ENCODE results near the gene HEATR9.

The HEATR9 gene

GRCh38 chr17:35865412-35866340 lies 3.0 kb downstream of the HEATR9 start:
- H3K9me3 ChIP-seq (ENCODE audit: control insufficient read depth, low read length), result no peaks in the 10 kb centered on the region
- no peak for DNase-seq
- H3K4me3 ChIP-seq (ENCODE audit: insufficient read depth, low read depth, low read length, poor library complexity, severe bottlenecking), result no peak overlapping the region
- H3K36me3 ChIP-seq (ENCODE audit: control insufficient read depth, insufficient read depth, low read length), result no peaks in the 10 kb centered on the region
- no peak overlapping the region for H3K27ac ChIP-seq (ENCODE audit: insufficient read depth, low read length, poor library complexity, severe bottlenecking)
- H3K27me3 ChIP-seq (replicated peaks; ENCODE audit: control insufficient read depth, insufficient read depth, low read length, poor library complexity, severe bottlenecking), result no peaks in the 10 kb centered on the region
- H3K4me1 ChIP-seq (ENCODE audit: control insufficient read depth, insufficient read depth, low read length, poor library complexity, severe bottlenecking), result no peaks in the 10 kb centered on the region

GRCh38 chr17:35864853-35865252 lies 3.8 kb downstream of the HEATR9 start:
- no peaks in the 10 kb centered on the region for H3K36me3 ChIP-seq (ENCODE audit: control insufficient read depth, insufficient read depth, low read length)
- no peak for DNase-seq
- H3K4me3 ChIP-seq (ENCODE audit: insufficient read depth, low read depth, low read length, poor library complexity, severe bottlenecking), result no peak overlapping the region
- H3K9me3 ChIP-seq (ENCODE audit: control insufficient read depth, low read length), result no peaks in the 10 kb centered on the region
- no peaks in the 10 kb centered on the region for H3K27me3 ChIP-seq (replicated peaks; ENCODE audit: control insufficient read depth, insufficient read depth, low read length, poor library complexity, severe bottlenecking)
- no peak overlapping the region for H3K27ac ChIP-seq (ENCODE audit: insufficient read depth, low read length, poor library complexity, severe bottlenecking)
- H3K4me1 ChIP-seq (ENCODE audit: control insufficient read depth, insufficient read depth, low read length, poor library complexity, severe bottlenecking), result no peaks in the 10 kb centered on the region

GRCh38 chr17:35856603-35857002 lies 12.1 kb downstream of the HEATR9 start:
- no peaks in the 10 kb centered on the region for H3K36me3 ChIP-seq (ENCODE audit: control insufficient read depth, insufficient read depth, low read length)
- no peak for DNase-seq
- H3K27ac ChIP-seq (ENCODE audit: insufficient read depth, low read length, poor library complexity, severe bottlenecking), result no peak overlapping the region
- no peaks in the 10 kb centered on the region for H3K27me3 ChIP-seq (replicated peaks; ENCODE audit: control insufficient read depth, insufficient read depth, low read length, poor library complexity, severe bottlenecking)
- no peak overlapping the region for H3K4me3 ChIP-seq (ENCODE audit: insufficient read depth, low read depth, low read length, poor library complexity, severe bottlenecking)
- no peaks in the 10 kb centered on the region for H3K9me3 ChIP-seq (ENCODE audit: control insufficient read depth, low read length)
- no peaks in the 10 kb centered on the region for H3K4me1 ChIP-seq (ENCODE audit: control insufficient read depth, insufficient read depth, low read length, poor library complexity, severe bottlenecking)

- no peak overlapping the region for H3K27ac ChIP-seq (ENCODE audit: insufficient read depth, low read length, poor library complexity, severe bottlenecking)
- H3K4me3 ChIP-seq (ENCODE audit: insufficient read depth, low read depth, low read length, poor library complexity, severe bottlenecking), result no peak overlapping the region
- no peaks in the 10 kb centered on the region for H3K9me3 ChIP-seq (ENCODE audit: control insufficient read depth, low read length)
- H3K4me1 ChIP-seq (ENCODE audit: control insufficient read depth, insufficient read depth, low read length, poor library complexity, severe bottlenecking), result no peaks in the 10 kb centered on the region
- DNase-seq, result no peak
- H3K27me3 ChIP-seq (replicated peaks; ENCODE audit: control insufficient read depth, insufficient read depth, low read length, poor library complexity, severe bottlenecking), result no peaks in the 10 kb centered on the region
- no peaks in the 10 kb centered on the region for H3K36me3 ChIP-seq (ENCODE audit: control insufficient read depth, insufficient read depth, low read length)
These were observed 12.7 kb downstream of the HEATR9 start for GRCh38 chr17:35855965-35856364.

- no peaks in the 10 kb centered on the region for H3K4me1 ChIP-seq (ENCODE audit: control insufficient read depth, insufficient read depth, low read length, poor library complexity, severe bottlenecking)
- no peaks in the 10 kb centered on the region for H3K27me3 ChIP-seq (replicated peaks; ENCODE audit: control insufficient read depth, insufficient read depth, low read length, poor library complexity, severe bottlenecking)
- no peak overlapping the region for H3K27ac ChIP-seq (ENCODE audit: insufficient read depth, low read length, poor library complexity, severe bottlenecking)
- peaks cover 28% of the 10 kb centered on the region for H3K36me3 ChIP-seq (ENCODE audit: control insufficient read depth, insufficient read depth, low read length)
- no peak overlapping the region for H3K4me3 ChIP-seq (ENCODE audit: insufficient read depth, low read depth, low read length, poor library complexity, severe bottlenecking)
- no peaks in the 10 kb centered on the region for H3K9me3 ChIP-seq (ENCODE audit: control insufficient read depth, low read length)
- DNase-seq, result peak; percentile 15 to 37 (median 24)
These were observed 19.0 kb downstream of the HEATR9 start for GRCh38 chr17:35849469-35850348.

GRCh38 chr17:35847633-35848373 lies 20.9 kb downstream of the HEATR9 start:
- H3K4me3 ChIP-seq (ENCODE audit: insufficient read depth, low read depth, low read length, poor library complexity, severe bottlenecking), result no peak overlapping the region

GRCh38 chr17:35847006-35847405 lies 21.7 kb downstream of the HEATR9 start:
- Histone ChIP-seq H3K27ac (ENCODE audit: insufficient read depth, low read length, poor library complexity, severe bottlenecking) (no peak overlapping the region), H3K4me1 (ENCODE audit: control insufficient read depth, insufficient read depth, low read length, poor library complexity, severe bottlenecking) (no peaks in the 10 kb centered on the region), H3K27me3 (replicated peaks; ENCODE audit: control insufficient read depth, insufficient read depth, low read length, poor library complexity, severe bottlenecking) (no peaks in the 10 kb centered on the region), H3K36me3 (ENCODE audit: control insufficient read depth, insufficient read depth, low read length) (peaks cover 54% of the 10 kb centered on the region), H3K9me3 (ENCODE audit: control insufficient read depth, low read length) (no peaks in the 10 kb centered on the region), H3K4me3 (ENCODE audit: insufficient read depth, low read depth, low read length, poor library complexity, severe bottlenecking) (no peak overlapping the region)
- DNase-seq, result no peak

More at GRCh38 chr17:35847633-35848373, 20.9 kb downstream of the HEATR9 start:
- Histone ChIP-seq H3K4me1 (ENCODE audit: control insufficient read depth, insufficient read depth, low read length, poor library complexity, severe bottlenecking) (no peaks in the 10 kb centered on the region), H3K27ac (ENCODE audit: insufficient read depth, low read length, poor library complexity, severe bottlenecking) (no peak overlapping the region), H3K9me3 (ENCODE audit: control insufficient read depth, low read length) (no peaks in the 10 kb centered on the region), H3K27me3 (replicated peaks; ENCODE audit: control insufficient read depth, insufficient read depth, low read length, poor library complexity, severe bottlenecking) (no peaks in the 10 kb centered on the region), H3K36me3 (ENCODE audit: control insufficient read depth, insufficient read depth, low read length) (peaks cover 46% of the 10 kb centered on the region)
- DNase-seq, result no peak

- Histone ChIP-seq H3K27ac (ENCODE audit: insufficient read depth, low read length, poor library complexity, severe bottlenecking) (no peak overlapping the region), H3K4me3 (ENCODE audit: insufficient read depth, low read depth, low read length, poor library complexity, severe bottlenecking) (no peak overlapping the region), H3K9me3 (ENCODE audit: control insufficient read depth, low read length) (no peaks in the 10 kb centered on the region), H3K27me3 (replicated peaks; ENCODE audit: control insufficient read depth, insufficient read depth, low read length, poor library complexity, severe bottlenecking) (no peaks in the 10 kb centered on the region), H3K36me3 (ENCODE audit: control insufficient read depth, insufficient read depth, low read length) (peaks cover 62% of the 10 kb centered on the region), H3K4me1 (ENCODE audit: control insufficient read depth, insufficient read depth, low read length, poor library complexity, severe bottlenecking) (no peaks in the 10 kb centered on the region)
- DNase-seq, result no peak
These were observed 22.5 kb downstream of the HEATR9 start for GRCh38 chr17:35846055-35846809.

- no peak overlapping the region for H3K4me3 ChIP-seq (ENCODE audit: insufficient read depth, low read depth, low read length, poor library complexity, severe bottlenecking)
- H3K27me3 ChIP-seq (replicated peaks; ENCODE audit: control insufficient read depth, insufficient read depth, low read length, poor library complexity, severe bottlenecking), result no peaks in the 10 kb centered on the region
- no peaks in the 10 kb centered on the region for H3K4me1 ChIP-seq (ENCODE audit: control insufficient read depth, insufficient read depth, low read length, poor library complexity, severe bottlenecking)
- no peaks in the 10 kb centered on the region for H3K9me3 ChIP-seq (ENCODE audit: control insufficient read depth, low read length)
- no peak for DNase-seq
- H3K36me3 ChIP-seq (ENCODE audit: control insufficient read depth, insufficient read depth, low read length), result peaks cover 74% of the 10 kb centered on the region
- H3K27ac ChIP-seq (ENCODE audit: insufficient read depth, low read length, poor library complexity, severe bottlenecking), result no peak overlapping the region
These were observed 24.1 kb downstream of the HEATR9 start for GRCh38 chr17:35844547-35844946.
